Loucy (cell line): ENCODE data around the gene RNF183.

ENCODE experiments used
- CTCF ChIP-seq: fragments of 200-600 bp; sonication (generic); conservative IDR thresholded peaks from 2 replicates; pipeline ENCODE4 v1.5.1; 2014; ENCODE audit warnings: mild to moderate bottlenecking, antibody characterized with exemption, low read length
- EZH2phosphoT487 ChIP-seq: fragments of 200-600 bp; IDR thresholded peaks from 2 replicates; pipeline ENCODE4 v1.6.1; 2018; ENCODE audit warnings: antibody characterized with exemption, mild to moderate bottlenecking, moderate library complexity, borderline replicate concordance

DNA sequence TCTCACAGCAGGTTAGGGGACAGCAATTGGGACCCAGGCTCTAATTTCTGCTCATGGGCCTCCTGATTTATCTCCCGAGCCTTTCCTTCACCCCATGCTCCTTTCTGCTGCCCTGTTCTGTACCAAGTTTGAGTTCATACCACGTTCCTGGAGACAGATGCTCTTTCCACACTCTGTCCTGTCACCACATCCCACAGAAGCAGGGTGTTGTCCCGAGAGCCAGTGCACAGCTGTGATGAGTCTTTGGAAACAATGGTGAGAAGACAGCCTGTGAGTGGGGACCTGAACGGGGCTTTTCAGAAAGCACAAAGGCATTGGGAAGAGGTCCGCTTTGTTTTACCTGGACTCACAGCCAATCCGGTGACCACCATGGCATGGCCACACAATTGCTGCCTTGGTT, 19.5 kb upstream of the RNF183 start:
- no peak for TF ChIP-seq CTCF
- TF ChIP-seq EZH2phosphoT487 = no peak
